ENCODE data around the gene GRAP. TPM values are rescaled to one million over a fixed set of nuclear protein-coding genes. Genes with fewer than 3 reads are reported as not detected.
"Not testable (repeated sequence)": the region's sequence is repeated elsewhere in the genome, so short reads cannot be mapped to it uniquely, and the experiment has no call there.

GRAP gene
- total RNA-seq, 1 donor from 2014 or later: 6.3 TPM

GRCh38 chr17:19028671-19029070 lies 18.1 kb downstream of the GRAP start:
- H3K9me3 ChIP-seq (ENCODE audit: control insufficient read depth in 3 of 3, low read length in 3 of 3); H3K4me3 ChIP-seq (ENCODE audit: low read length in 3 of 3); H3K27me3 ChIP-seq (ENCODE audit: control insufficient read depth in 3 of 3, insufficient read depth in 3 of 3, low read length in 3 of 3); H3K36me3 ChIP-seq (ENCODE audit: control insufficient read depth in 3 of 3, insufficient read depth in 3 of 3, low read length in 3 of 3); H3K9ac ChIP-seq (ENCODE audit: low read depth in 1 of 3, low read length in 3 of 3); H3K27ac ChIP-seq (ENCODE audit: low read depth, low read length); H3K4me1 ChIP-seq (ENCODE audit: control insufficient read depth in 3 of 3, insufficient read depth in 3 of 3, low read length in 3 of 3): not testable (repeated sequence)

- no peaks in the 10 kb centered on the region for H3K36me3 ChIP-seq (ENCODE audit: control insufficient read depth in 3 of 3, insufficient read depth in 3 of 3, low read length in 3 of 3)
- H3K27me3 ChIP-seq (ENCODE audit: control insufficient read depth in 3 of 3, insufficient read depth in 3 of 3, low read length in 3 of 3): no peaks in the 10 kb centered on the region
- H3K27ac ChIP-seq (ENCODE audit: low read depth, low read length): no peak overlapping the region
- no peak overlapping the region for H3K9ac ChIP-seq (ENCODE audit: low read depth in 1 of 3, low read length in 3 of 3)
- H3K9me3 ChIP-seq (ENCODE audit: control insufficient read depth in 3 of 3, low read length in 3 of 3): no peaks in the 10 kb centered on the region
- H3K4me3 ChIP-seq (ENCODE audit: low read length in 3 of 3): no peak overlapping the region
- no peaks in the 10 kb centered on the region for H3K4me1 ChIP-seq (ENCODE audit: control insufficient read depth in 3 of 3, insufficient read depth in 3 of 3, low read length in 3 of 3)
Observed at GRCh38 chr17:19024101-19025078, 22.4 kb downstream of the GRAP start.

- Histone ChIP-seq H3K4me1 (ENCODE audit: control insufficient read depth in 3 of 3, insufficient read depth in 3 of 3, low read length in 3 of 3) (no peaks in the 10 kb centered on the region), H3K36me3 (ENCODE audit: control insufficient read depth in 3 of 3, insufficient read depth in 3 of 3, low read length in 3 of 3) (no peaks in the 10 kb centered on the region)
Observed at GRCh38 chr17:19023209-19023999, 23.4 kb downstream of the GRAP start.

GRCh38 chr17:19022747-19023146 lies 24.0 kb downstream of the GRAP start:
- no peaks in the 10 kb centered on the region for H3K9me3 ChIP-seq (ENCODE audit: control insufficient read depth in 3 of 3, low read length in 3 of 3)
- no peaks in the 10 kb centered on the region for H3K4me1 ChIP-seq (ENCODE audit: control insufficient read depth in 3 of 3, insufficient read depth in 3 of 3, low read length in 3 of 3)
- H3K27me3 ChIP-seq (ENCODE audit: control insufficient read depth in 3 of 3, insufficient read depth in 3 of 3, low read length in 3 of 3): peaks cover 0 to 9% (median 8%) of the 10 kb centered on the region in 3 donors
- no peak overlapping the region for H3K4me3 ChIP-seq (ENCODE audit: low read length in 3 of 3)
- H3K9ac ChIP-seq (ENCODE audit: low read depth in 1 of 3, low read length in 3 of 3): no peak overlapping the region
- H3K27ac ChIP-seq (ENCODE audit: low read depth, low read length): no peak overlapping the region
- no peaks in the 10 kb centered on the region for H3K36me3 ChIP-seq (ENCODE audit: control insufficient read depth in 3 of 3, insufficient read depth in 3 of 3, low read length in 3 of 3)

More at GRCh38 chr17:19023209-19023999, 23.4 kb downstream of the GRAP start:
- Histone ChIP-seq H3K4me3 (ENCODE audit: low read length in 3 of 3) (no peak overlapping the region), H3K9me3 (ENCODE audit: control insufficient read depth in 3 of 3, low read length in 3 of 3) (no peaks in the 10 kb centered on the region), H3K9ac (ENCODE audit: low read depth in 1 of 3, low read length in 3 of 3) (no peak overlapping the region), H3K27ac (ENCODE audit: low read depth, low read length) (no peak overlapping the region), H3K27me3 (ENCODE audit: control insufficient read depth in 3 of 3, insufficient read depth in 3 of 3, low read length in 3 of 3) (peaks cover 0 to 6% (median 3%) of the 10 kb centered on the region in 3 donors)

GRCh38 chr17:19022128-19022527 lies 24.6 kb downstream of the GRAP start:
- Histone ChIP-seq H3K4me1 (ENCODE audit: control insufficient read depth in 3 of 3, insufficient read depth in 3 of 3, low read length in 3 of 3) (no peaks in the 10 kb centered on the region), H3K4me3 (ENCODE audit: low read length in 3 of 3) (no peak overlapping the region), H3K9ac (ENCODE audit: low read depth in 1 of 3, low read length in 3 of 3) (no peak overlapping the region), H3K36me3 (ENCODE audit: control insufficient read depth in 3 of 3, insufficient read depth in 3 of 3, low read length in 3 of 3) (no peaks in the 10 kb centered on the region), H3K27ac (ENCODE audit: low read depth, low read length) (no peak overlapping the region), H3K27me3 (ENCODE audit: control insufficient read depth in 3 of 3, insufficient read depth in 3 of 3, low read length in 3 of 3) (peaks cover 0 to 11% (median 9%) of the 10 kb centered on the region in 3 donors), H3K9me3 (ENCODE audit: control insufficient read depth in 3 of 3, low read length in 3 of 3) (no peaks in the 10 kb centered on the region)

- H3K36me3 ChIP-seq (ENCODE audit: control insufficient read depth in 3 of 3, insufficient read depth in 3 of 3, low read length in 3 of 3): no peaks in the 10 kb centered on the region
- H3K4me1 ChIP-seq (ENCODE audit: control insufficient read depth in 3 of 3, insufficient read depth in 3 of 3, low read length in 3 of 3): no peaks in the 10 kb centered on the region
- H3K27me3 ChIP-seq (ENCODE audit: control insufficient read depth in 3 of 3, insufficient read depth in 3 of 3, low read length in 3 of 3): peaks cover 0 to 15% (median 13%) of the 10 kb centered on the region in 3 donors
- no peak overlapping the region for H3K9ac ChIP-seq (ENCODE audit: low read depth in 1 of 3, low read length in 3 of 3)
- H3K27ac ChIP-seq (ENCODE audit: low read depth, low read length): no peak overlapping the region
- no peaks in the 10 kb centered on the region for H3K9me3 ChIP-seq (ENCODE audit: control insufficient read depth in 3 of 3, low read length in 3 of 3)
- H3K4me3 ChIP-seq (ENCODE audit: low read length in 3 of 3): no peak overlapping the region
Observed at GRCh38 chr17:19021622-19022083, 25.1 kb downstream of the GRAP start.

- H3K9ac ChIP-seq (ENCODE audit: low read depth in 1 of 3, low read length in 3 of 3); H3K4me1 ChIP-seq (ENCODE audit: control insufficient read depth in 3 of 3, insufficient read depth in 3 of 3, low read length in 3 of 3); H3K36me3 ChIP-seq (ENCODE audit: control insufficient read depth in 3 of 3, insufficient read depth in 3 of 3, low read length in 3 of 3); H3K27ac ChIP-seq (ENCODE audit: low read depth, low read length); H3K9me3 ChIP-seq (ENCODE audit: control insufficient read depth in 3 of 3, low read length in 3 of 3); H3K4me3 ChIP-seq (ENCODE audit: low read length in 3 of 3): not testable (repeated sequence)
- H3K27me3 ChIP-seq (ENCODE audit: control insufficient read depth in 3 of 3, insufficient read depth in 3 of 3, low read length in 3 of 3): peaks cover 0 to 19% (median 15%) of the 10 kb centered on the region in 3 donors
Observed at GRCh38 chr17:19021011-19021621, 25.6 kb downstream of the GRAP start.

- H3K9me3 ChIP-seq (ENCODE audit: control insufficient read depth in 3 of 3, low read length in 3 of 3): no peaks in the 10 kb centered on the region
- H3K27ac ChIP-seq (ENCODE audit: low read depth, low read length): no peak overlapping the region
- H3K9ac ChIP-seq (ENCODE audit: low read depth in 1 of 3, low read length in 3 of 3): no peak overlapping the region
- no peak overlapping the region for H3K4me3 ChIP-seq (ENCODE audit: low read length in 3 of 3)
- H3K4me1 ChIP-seq (ENCODE audit: control insufficient read depth in 3 of 3, insufficient read depth in 3 of 3, low read length in 3 of 3): no peaks in the 10 kb centered on the region
- H3K36me3 ChIP-seq (ENCODE audit: control insufficient read depth in 3 of 3, insufficient read depth in 3 of 3, low read length in 3 of 3): no peaks in the 10 kb centered on the region
- H3K27me3 ChIP-seq (ENCODE audit: control insufficient read depth in 3 of 3, insufficient read depth in 3 of 3, low read length in 3 of 3): peaks cover 0 to 19% (median 15%) of the 10 kb centered on the region in 3 donors
Observed at GRCh38 chr17:19020016-19020415, 26.7 kb downstream of the GRAP start.

GRCh38 chr17:19019041-19019941 lies 27.5 kb downstream of the GRAP start:
- Histone ChIP-seq H3K4me1 (ENCODE audit: control insufficient read depth in 3 of 3, insufficient read depth in 3 of 3, low read length in 3 of 3) (no peaks in the 10 kb centered on the region), H3K9ac (ENCODE audit: low read depth in 1 of 3, low read length in 3 of 3) (no peak overlapping the region), H3K36me3 (ENCODE audit: control insufficient read depth in 3 of 3, insufficient read depth in 3 of 3, low read length in 3 of 3) (no peaks in the 10 kb centered on the region), H3K9me3 (ENCODE audit: control insufficient read depth in 3 of 3, low read length in 3 of 3) (no peaks in the 10 kb centered on the region), H3K27me3 (ENCODE audit: control insufficient read depth in 3 of 3, insufficient read depth in 3 of 3, low read length in 3 of 3) (peaks cover 0 to 19% (median 15%) of the 10 kb centered on the region in 3 donors), H3K27ac (ENCODE audit: low read depth, low read length) (no peak overlapping the region), H3K4me3 (ENCODE audit: low read length in 3 of 3) (no peak overlapping the region)
